Naive thymus-derived CD4-positive, alpha-beta T cell (primary cell): ENCODE data around the gene COX4I2. TPM values are rescaled to one million over a fixed set of nuclear protein-coding genes. Genes with fewer than 3 reads are reported as not detected.
A peak's percentile ranks its signal among the peaks of the same experiment; 100 is the strongest.

Source experiments
- ATAC-seq: fragments of 150-1000 bp; cut with Tn5 transposase; 2 replicates; pipeline ENCODE4 v1.10.0; 2021; ENCODE audit warnings: mild to moderate bottlenecking, moderate library complexity
- CTCF ChIA-PET: fragments of 350-600 bp; sonication (Branson Sonifier 250); formaldehyde crosslinking; loops from one replicate; lab custom pipeline; 2021; ENCODE audit warnings: antibody characterized with exemption; lab: Charles Lee
- POLR2A ChIA-PET: fragments of 350-600 bp; sonication (Branson Sonifier 250); formaldehyde crosslinking; loops from one replicate; lab custom pipeline; 2021; ENCODE audit warnings: antibody characterized with exemption, inconsistent platforms; lab: Charles Lee
- DNase-seq, 9 donors: peaks; one replicate each; pipeline versions ENCODE4 v3.0.0 to v3.0.0-alpha.2; 2020 to 2022; ENCODE audit warnings: mixed read lengths in 1 of 9
- H3K27ac ChIP-seq: one replicate; pipeline ENCODE4 v1.7.0; 2013; ENCODE audit warnings: mild to moderate bottlenecking, low read depth, low read length, moderate library complexity
- H3K27me3 ChIP-seq, 2 donors: one replicate each; pipeline ENCODE4 v1.7.0; 2013; ENCODE audit warnings: low read length in 2 of 2, mild to moderate bottlenecking in 2 of 2, moderate library complexity in 2 of 2; ENCODE audit not compliant: control insufficient read depth in 2 of 2, insufficient read depth in 2 of 2
- H3K36me3 ChIP-seq, 3 experiments: 1 replicate in 2 of 3; 2 replicates in 1 of 3; pipeline ENCODE4 v1.7.0; 2013; ENCODE audit warnings: low read length in 3 of 3, mild to moderate bottlenecking in 3 of 3, moderate library complexity in 1 of 3; ENCODE audit not compliant: insufficient read depth in 3 of 3, control insufficient read depth in 2 of 3
- H3K4me1 ChIP-seq, 2 donors: one replicate each; pipeline ENCODE4 v1.7.0; 2013; ENCODE audit warnings: low read length in 2 of 2, mild to moderate bottlenecking in 2 of 2, moderate library complexity in 1 of 2; ENCODE audit not compliant: control insufficient read depth in 2 of 2, insufficient read depth in 2 of 2
- H3K4me3 ChIP-seq: 2 replicates; pipeline ENCODE4 v1.7.0; 2013; ENCODE audit warnings: mild to moderate bottlenecking, low read length
- H3K9me3 ChIP-seq, 3 experiments: 1 replicate in 2 of 3; 2 replicates in 1 of 3; pipeline ENCODE4 v1.7.0; 2013; ENCODE audit warnings: low read length in 3 of 3; ENCODE audit not compliant: control insufficient read depth in 2 of 3
- H3K27ac Mint-ChIP-seq, 9 donors: one replicate each; pipeline ENCODE4 v1.8.0; 2020 to 2022; ENCODE audit warnings: mixed read lengths in 9 of 9, mild to moderate bottlenecking in 8 of 9, moderate library complexity in 5 of 9, inconsistent platforms in 2 of 9
- H3K27me3 Mint-ChIP-seq, 5 donors: one replicate each; pipeline ENCODE4 v1.8.0; 2021 to 2022; ENCODE audit warnings: mixed read lengths in 5 of 5, mild to moderate bottlenecking in 1 of 5
- H3K36me3 Mint-ChIP-seq, 5 donors: one replicate each; pipeline ENCODE4 v1.8.0; 2020 to 2022; ENCODE audit warnings: mixed read lengths in 5 of 5, mild to moderate bottlenecking in 3 of 5, inconsistent platforms in 1 of 5
- H3K4me1 Mint-ChIP-seq, 7 donors: one replicate each; pipeline ENCODE4 v1.8.0; 2020 to 2022; ENCODE audit warnings: mixed read lengths in 7 of 7, mild to moderate bottlenecking in 3 of 7, inconsistent platforms in 1 of 7
- H3K4me3 Mint-ChIP-seq, 10 donors: one replicate each; pipeline ENCODE4 v1.8.0; 2020 to 2022; ENCODE audit warnings: mild to moderate bottlenecking in 10 of 10, mixed read lengths in 10 of 10, moderate library complexity in 6 of 10, inconsistent platforms in 2 of 10
- H3K9me3 Mint-ChIP-seq, 11 donors: one replicate each; pipeline ENCODE4 v1.8.0; 2020 to 2022; ENCODE audit warnings: mixed read lengths in 11 of 11, mild to moderate bottlenecking in 4 of 11, inconsistent platforms in 1 of 11, moderate library complexity in 1 of 11
- intact Hi-C, 2 donors: fragments of 100-400 bp; cut with micrococcal nuclease; formaldehyde crosslinking; loops; one replicate each; pipeline ENCODE4 v1.15.1; 2023
- polyA plus RNA-seq, 2 donors: library from polyadenylated mRNA; unstranded; fragments of 300-500 nt; fragmentation: Illumina TruSeq; gene quantifications; one replicate each; pipeline ENCODE4 v1.2.3, GENCODE V29; 2021
- total RNA-seq, 6 experiments: library from RNA in 5 of 6; stranded (reverse) in 5 of 6; gene quantifications; 1 replicate in 5 of 6; 2 replicates in 1 of 6; pipeline ENCODE4 v1.2.3 and lab custom pipeline; 2021 to 2026

The COX4I2 gene
- not detected for total RNA-seq
- not detected for polyA plus RNA-seq
- not detected for total RNA-seq (lab: John Stamatoyannopoulos, UW)

- Mint-ChIP-seq H3K27ac (no peak within 1 kb of the TSS), H3K27me3 (peaks cover 0 to 10% (median 0%) of the 10 kb centered on the region in 5 donors), H3K9me3 (no peaks in the 10 kb centered on the region), H3K4me1 (peaks cover 0 to 2% (median under 1%) of the 10 kb centered on the region in 7 donors), H3K36me3 (no peaks in the 10 kb centered on the region), H3K4me3 (no peak within 1 kb of the TSS)
- ChIA-PET CTCF (no interaction called here), POLR2A (no interaction called here)
- DNase-seq (no peak), ATAC-seq (no peak)
- intact Hi-C loops, result no loop called here
- no peaks in the 10 kb centered on the region for H3K9me3 ChIP-seq
- H3K4me1 ChIP-seq, result peaks cover 0 to 2% of the 10 kb centered on the region in 2 donors
- no peak within 1 kb of the TSS for H3K27ac ChIP-seq
- no peaks in the 10 kb centered on the region for H3K27me3 ChIP-seq
- no peak within 1 kb of the TSS for H3K4me3 ChIP-seq
- H3K36me3 ChIP-seq, result no peaks in the 10 kb centered on the region
Observed at GRCh38 chr20:31637660-31638059, at the start of gene COX4I2. Gene COX4I2 (plus strand): TSS chr20:31637912. CDS start chr20:31639018, 1,106 bp downstream.

GRCh38 chr20:31590717-31591225 is 46.9 kb upstream of the COX4I2 start:
- no peak for ATAC-seq
- Mint-ChIP-seq H3K4me3 (no peak overlapping the region), H3K9me3 (peaks cover 0 to 1% (median 0%) of the 10 kb centered on the region in 11 donors), H3K36me3 (peaks cover 0 to 3% (median 0%) of the 10 kb centered on the region in 5 donors), H3K4me1 (peaks cover 5 to 10% (median 7%) of the 10 kb centered on the region in 7 donors), H3K27ac (no peak overlapping the region), H3K27me3 (peaks cover 12 to 32% (median 22%) of the 10 kb centered on the region in 5 donors)
- DNase-seq, result no peak
- Histone ChIP-seq H3K4me1 (peaks cover 0 to 6% of the 10 kb centered on the region in 2 donors), H3K27ac (no peak overlapping the region), H3K27me3 (peaks cover 4 to 6% of the 10 kb centered on the region in 2 donors), H3K9me3 (no peaks in the 10 kb centered on the region), H3K36me3 (no peaks in the 10 kb centered on the region), H3K4me3 (no peak overlapping the region)
- intact Hi-C loops, result no loop called here
- ChIA-PET POLR2A (interaction anchor here (0.7 kb wide), 1 partner anchor 175 kb away, joined by 4 read pairs; no protein-coding TSS in a partner anchor), CTCF (interaction anchor here (1.8 kb wide), 1 partner anchor 21 kb away, joined by 8 read pairs; no protein-coding TSS in a partner anchor)

- Mint-ChIP-seq H3K4me3 (no peak overlapping the region), H3K27me3 (peaks cover 6 to 20% (median 7%) of the 10 kb centered on the region in 5 donors), H3K4me1 (peaks cover 0 to 6% (median under 1%) of the 10 kb centered on the region in 7 donors), H3K9me3 (no peaks in the 10 kb centered on the region), H3K27ac (no peak overlapping the region), H3K36me3 (no peaks in the 10 kb centered on the region)
- H3K4me1 ChIP-seq, result no peaks in the 10 kb centered on the region
- CTCF ChIA-PET, result interaction anchor here (1.1 kb wide), 1 partner anchor 19 kb away, joined by 3 read pairs; no protein-coding TSS in a partner anchor
- no peaks in the 10 kb centered on the region for H3K9me3 ChIP-seq
- DNase-seq, result no peak
- no peak overlapping the region for H3K27ac ChIP-seq
- intact Hi-C loops, result no loop called here
- H3K27me3 ChIP-seq, result peaks cover 0 to under 1% of the 10 kb centered on the region in 2 donors
- H3K4me3 ChIP-seq, result no peak overlapping the region
- H3K36me3 ChIP-seq, result no peaks in the 10 kb centered on the region
- POLR2A ChIA-PET, result no interaction called here
- peak; percentile 45 for ATAC-seq
Observed at GRCh38 chr20:31593221-31594001, 44.3 kb upstream of the COX4I2 start.

GRCh38 chr20:31594002-31594557 is 43.6 kb upstream of the COX4I2 start:
- ATAC-seq, result no peak
- POLR2A ChIA-PET, result no interaction called here
- Histone ChIP-seq H3K27ac (no peak overlapping the region), H3K4me3 (no peak overlapping the region), H3K36me3 (no peaks in the 10 kb centered on the region), H3K4me1 (no peaks in the 10 kb centered on the region), H3K9me3 (no peaks in the 10 kb centered on the region), H3K27me3 (no peaks in the 10 kb centered on the region)
- DNase-seq, result no peak
- Mint-ChIP-seq H3K4me3 (no peak overlapping the region), H3K9me3 (no peaks in the 10 kb centered on the region), H3K27ac (no peak overlapping the region), H3K27me3 (peaks cover 0 to 13% (median 0%) of the 10 kb centered on the region in 5 donors), H3K36me3 (no peaks in the 10 kb centered on the region), H3K4me1 (peaks cover 0 to 4% (median 0%) of the 10 kb centered on the region in 7 donors)
- intact Hi-C loops, result no loop called here
- CTCF ChIA-PET, result no interaction called here

DNA sequence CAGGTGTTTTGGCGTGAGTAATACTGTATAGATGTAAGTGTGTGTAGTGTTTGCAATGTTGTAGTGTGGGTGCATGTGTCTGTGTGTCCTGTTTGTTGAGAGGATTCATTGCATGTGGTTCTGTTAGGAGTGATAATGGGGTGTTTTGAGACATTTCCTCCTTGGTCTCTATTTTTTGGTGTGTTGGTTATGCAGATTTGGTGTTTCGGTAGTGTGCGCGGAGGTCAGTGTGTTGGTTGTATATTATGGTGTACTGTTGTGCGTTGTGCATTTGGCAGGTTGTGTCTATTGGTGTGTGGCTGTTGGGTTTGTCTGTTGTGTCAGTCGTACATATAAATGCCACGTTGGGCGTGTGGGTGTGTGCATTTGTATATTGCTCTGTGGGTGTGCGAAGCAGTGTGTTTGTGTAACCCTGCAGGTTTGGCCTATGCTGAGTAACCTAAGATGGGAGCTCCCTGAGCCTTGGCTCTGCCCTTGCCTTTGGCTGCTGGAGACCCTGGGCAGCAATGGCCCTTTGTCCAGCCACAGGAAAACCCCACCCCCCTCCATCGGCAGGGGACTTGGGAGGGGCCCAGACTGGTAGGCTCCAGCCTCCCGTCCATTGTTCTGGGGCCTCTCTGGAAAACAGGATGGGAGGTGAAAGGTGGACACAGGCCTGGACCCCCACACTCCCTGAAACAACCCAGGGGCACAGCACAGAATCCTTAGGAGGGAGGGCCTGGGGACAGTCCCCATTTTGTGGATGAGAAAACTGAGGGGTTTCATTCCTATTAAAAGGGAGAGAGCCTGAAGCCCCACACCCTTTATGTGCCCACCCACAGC is 42.9 kb upstream of the COX4I2 start:
- H3K27me3 Mint-ChIP-seq, result peaks cover 0 to 8% (median 0%) of the 10 kb centered on the region in 5 donors
- ATAC-seq (no peak), DNase-seq (no peak)
- ChIA-PET CTCF (no interaction called here), POLR2A (no interaction called here)
- H3K36me3 Mint-ChIP-seq, result no peaks in the 10 kb centered on the region
- no peaks in the 10 kb centered on the region for H3K9me3 Mint-ChIP-seq
- no peak overlapping the region for H3K4me3 Mint-ChIP-seq
- intact Hi-C loops, result no loop called here
- Histone ChIP-seq H3K4me1 (no peaks in the 10 kb centered on the region), H3K27me3 (no peaks in the 10 kb centered on the region), H3K27ac (no peak overlapping the region), H3K9me3 (no peaks in the 10 kb centered on the region), H3K36me3 (no peaks in the 10 kb centered on the region), H3K4me3 (no peak overlapping the region)
- peaks cover 0 to 4% (median 0%) of the 10 kb centered on the region in 7 donors for H3K4me1 Mint-ChIP-seq
- no peak overlapping the region for H3K27ac Mint-ChIP-seq

DNA sequence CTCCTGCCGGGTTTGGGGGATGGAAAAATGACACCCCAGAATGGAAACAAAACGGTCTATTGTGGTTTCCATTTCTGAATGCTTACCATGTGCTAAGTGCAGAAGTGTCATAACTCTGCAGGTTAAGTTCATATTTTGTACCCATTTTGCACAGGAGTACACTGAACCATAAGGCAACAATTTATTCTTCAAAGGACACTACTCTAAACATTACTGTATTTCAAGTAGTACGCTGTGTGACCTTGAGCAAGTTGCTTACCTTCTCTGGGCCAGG is 42.4 kb upstream of the COX4I2 start:
- H3K9me3 ChIP-seq, result no peaks in the 10 kb centered on the region
- DNase-seq (no peak), ATAC-seq (no peak)
- ChIA-PET CTCF (no interaction called here), POLR2A (no interaction called here)
- Mint-ChIP-seq H3K27ac (no peak overlapping the region), H3K27me3 (peaks cover 0 to 8% (median 0%) of the 10 kb centered on the region in 5 donors), H3K4me1 (peaks cover 0 to 4% (median 0%) of the 10 kb centered on the region in 7 donors), H3K36me3 (no peaks in the 10 kb centered on the region), H3K4me3 (no peak overlapping the region), H3K9me3 (no peaks in the 10 kb centered on the region)
- no peaks in the 10 kb centered on the region for H3K27me3 ChIP-seq
- no peaks in the 10 kb centered on the region for H3K4me1 ChIP-seq
- no peak overlapping the region for H3K27ac ChIP-seq
- no peaks in the 10 kb centered on the region for H3K36me3 ChIP-seq
- intact Hi-C loops, result no loop called here
- H3K4me3 ChIP-seq, result no peak overlapping the region
